HG03520 (cell line): Measurements from ENCODE around the gene CYSTM1.

ENCODE experiments used
- ATAC-seq: cut with Tn5 transposase; IDR thresholded peaks from one replicate; pipeline ENCODE4 v1.9.1; 2021; ENCODE audit warnings: mild to moderate bottlenecking, moderate library complexity; ENCODE audit not compliant: unreplicated experiment

CYSTM1 gene

GRCh38 chr5:140205216-140205615 is 30.2 kb downstream of the CYSTM1 start:
- ATAC-seq = no peak

GRCh38 chr5:140205952-140206351 is 31.0 kb downstream of the CYSTM1 start:
- no peak for ATAC-seq

DNA sequence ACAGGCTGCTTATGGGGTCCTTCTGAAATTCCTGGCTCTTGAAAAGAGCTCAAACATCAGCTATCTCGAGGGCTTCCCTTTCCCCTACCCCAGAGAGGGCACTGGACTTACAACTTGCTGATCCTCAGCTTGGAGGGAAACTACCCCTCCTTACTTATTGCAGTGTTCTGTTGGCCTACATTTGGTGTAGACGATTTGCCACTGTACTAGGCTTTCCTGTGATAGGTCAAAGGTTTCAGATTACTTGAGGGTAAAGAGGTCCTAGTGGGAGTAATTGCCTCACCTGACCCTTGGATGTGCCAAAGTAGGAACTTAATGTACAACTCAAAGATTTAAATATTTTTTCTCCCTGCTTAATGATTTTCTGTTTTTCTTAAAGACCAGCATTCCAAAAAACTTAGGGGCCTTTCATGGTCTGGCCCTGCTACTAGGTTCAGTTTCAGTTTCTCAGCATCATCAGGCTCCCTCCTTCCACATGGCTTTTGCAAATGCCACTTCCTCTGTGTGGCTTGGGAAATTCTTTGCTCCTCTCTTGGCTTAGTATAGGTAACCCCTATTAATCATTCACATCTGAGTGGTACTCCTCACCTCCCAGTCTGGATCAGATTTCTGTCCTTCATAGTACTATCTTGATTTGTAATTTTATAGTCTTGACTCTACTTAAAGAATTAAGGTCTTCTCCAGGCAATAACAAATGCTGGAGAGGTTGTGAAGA is 32.4 kb downstream of the CYSTM1 start:
- no peak for ATAC-seq

- no peak for ATAC-seq
Observed at GRCh38 chr5:140208065-140208464, 33.1 kb downstream of the CYSTM1 start.

DNA sequence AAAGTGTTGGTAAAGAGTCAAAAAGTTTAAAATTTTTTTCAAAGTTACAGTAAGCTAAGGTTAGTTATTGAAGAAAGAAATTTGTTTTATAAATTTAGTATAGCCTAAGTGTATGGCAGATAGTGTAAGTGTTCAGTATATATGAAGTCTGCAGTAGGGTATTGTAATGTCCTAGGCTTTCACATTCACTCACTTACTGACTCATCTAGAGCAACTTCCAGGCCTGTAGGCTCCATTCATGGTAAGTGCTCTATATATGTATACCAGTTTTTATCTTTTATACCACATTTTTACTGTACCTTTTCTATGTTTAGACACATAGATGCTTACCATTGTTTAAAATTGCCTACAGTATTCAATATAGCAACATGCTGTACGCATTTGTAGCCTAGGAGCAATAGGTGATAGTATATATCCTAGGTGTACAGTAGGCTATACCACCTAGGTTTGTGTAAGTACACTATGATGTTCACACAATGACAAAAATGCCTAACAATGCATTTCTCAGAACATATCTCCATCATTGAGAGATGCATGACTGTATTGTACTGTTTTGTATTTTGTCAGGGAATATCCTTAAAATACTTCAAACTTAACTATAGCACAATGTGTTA is 38.5 kb downstream of the CYSTM1 start:
- ATAC-seq = no peak

DNA sequence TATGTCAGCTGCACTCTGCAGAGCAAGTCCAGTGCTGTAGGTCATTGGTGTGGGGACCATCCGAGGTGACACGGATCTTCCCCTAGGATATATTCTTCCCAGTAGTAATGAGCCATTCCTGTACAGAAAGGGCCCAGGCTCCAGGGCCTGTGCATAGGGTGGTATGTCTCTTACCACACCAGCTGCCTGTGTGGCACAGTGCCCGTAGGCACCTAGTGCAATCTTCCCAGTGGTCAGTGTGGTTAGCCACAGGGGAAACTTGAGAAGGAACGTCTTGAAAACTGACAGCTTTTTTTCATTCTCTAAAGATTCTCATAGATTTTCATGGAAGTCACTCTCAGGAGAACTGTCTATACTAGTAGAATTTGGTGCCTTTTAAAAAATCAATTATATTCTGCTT is 39.8 kb downstream of the CYSTM1 start:
- ATAC-seq = no peak

DNA sequence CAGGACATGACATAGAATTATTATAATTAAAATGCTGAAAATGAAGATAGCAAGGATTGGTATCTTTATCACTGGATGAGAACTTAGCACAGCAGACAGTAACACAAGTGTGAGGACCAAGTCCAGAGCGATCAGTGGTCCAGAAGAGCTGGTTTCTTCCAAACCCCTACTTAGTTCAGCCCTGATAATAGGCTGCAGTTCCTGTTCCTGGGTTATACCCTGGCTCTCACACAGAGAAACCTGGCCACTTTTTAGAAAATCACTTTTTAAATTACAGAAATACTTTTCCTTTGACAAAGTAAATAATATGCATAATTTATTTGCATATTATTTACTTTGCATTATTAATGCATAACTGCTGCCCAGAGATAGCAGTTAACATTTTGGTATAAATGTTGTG is 40.3 kb downstream of the CYSTM1 start:
- ATAC-seq = no peak

DNA sequence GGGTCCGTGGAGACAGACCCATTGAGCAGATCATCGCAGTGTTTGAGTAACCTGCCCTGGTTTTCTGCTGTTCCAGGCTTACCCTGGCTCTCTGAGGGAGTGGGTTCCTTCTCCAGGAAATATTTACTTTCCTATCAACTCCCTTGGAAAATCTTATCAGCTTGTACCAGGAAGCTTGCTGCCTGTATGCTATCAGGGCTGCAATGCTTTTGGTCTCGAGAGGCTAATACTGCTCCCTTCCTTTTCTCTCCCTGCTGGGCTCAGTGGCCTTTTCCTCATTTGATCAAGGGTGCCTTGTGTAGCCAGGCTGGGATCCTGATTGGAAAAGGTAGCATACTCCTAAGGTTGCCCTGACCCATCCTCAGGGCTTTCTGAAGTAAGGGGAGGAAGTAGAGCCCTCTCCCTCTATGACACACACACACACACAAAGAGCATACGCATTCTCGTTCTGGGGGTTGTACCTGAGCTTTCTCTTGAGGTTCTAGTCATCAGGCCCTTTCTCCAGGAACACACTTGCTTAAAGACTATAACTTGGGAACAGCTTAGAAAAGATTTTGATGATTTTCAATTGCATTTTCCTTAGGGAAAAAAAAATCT is 41.6 kb downstream of the CYSTM1 start:
- no peak for ATAC-seq

GRCh38 chr5:140217299-140218026 is 42.5 kb downstream of the CYSTM1 start:
- no peak for ATAC-seq

GRCh38 chr5:140219068-140219991 is 44.3 kb downstream of the CYSTM1 start:
- no peak for ATAC-seq

DNA sequence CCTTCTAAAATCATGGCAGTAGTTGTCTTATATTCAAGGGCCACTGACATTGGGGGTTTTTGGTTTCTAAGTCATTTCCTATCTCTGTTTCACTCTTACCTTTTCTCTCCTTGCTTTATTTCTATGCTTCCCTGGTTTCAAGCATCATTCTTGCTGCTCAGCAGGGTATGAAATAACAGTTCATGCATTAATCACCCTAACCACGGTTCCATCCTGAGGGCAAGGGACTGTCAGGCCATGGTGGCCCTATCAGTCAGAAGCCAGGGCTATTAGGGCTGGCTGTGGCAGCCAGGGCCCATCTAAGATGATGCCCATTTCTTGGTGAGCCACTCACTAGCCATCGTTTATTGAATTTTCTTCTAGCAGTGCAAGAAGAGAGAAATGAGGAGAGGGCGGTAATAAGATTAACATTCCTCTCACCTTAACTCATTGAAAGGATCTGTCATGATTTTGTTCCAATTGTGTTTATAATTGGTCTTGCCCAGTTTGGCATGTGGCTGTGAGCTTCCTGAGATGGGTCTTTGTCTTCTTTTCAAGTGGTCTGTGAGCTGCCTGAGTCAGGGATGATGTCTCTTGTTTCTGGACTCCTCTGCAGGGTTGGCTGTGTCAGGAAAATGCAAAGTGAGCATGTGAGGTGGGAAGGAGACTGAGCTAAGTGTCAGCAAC is 45.2 kb downstream of the CYSTM1 start:
- ATAC-seq = no peak

DNA sequence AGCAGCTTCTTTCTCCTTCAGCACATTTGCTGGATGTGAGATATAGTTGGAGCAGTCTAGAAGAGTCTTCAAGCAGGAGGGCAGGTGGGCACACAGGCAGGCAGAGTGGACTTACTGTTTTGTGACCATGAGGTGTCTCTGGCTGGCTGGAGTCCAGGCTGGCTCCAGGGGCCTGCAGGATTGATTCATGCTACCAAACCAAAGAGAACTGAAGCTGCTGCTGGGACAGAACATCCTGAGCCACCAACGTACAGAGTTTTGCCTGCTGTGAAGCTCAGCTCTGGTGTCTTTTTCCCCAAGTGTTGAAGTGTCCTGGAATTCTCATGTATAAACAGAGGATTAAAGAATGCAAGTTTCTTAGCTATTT is 45.7 kb downstream of the CYSTM1 start:
- no peak for ATAC-seq

DNA sequence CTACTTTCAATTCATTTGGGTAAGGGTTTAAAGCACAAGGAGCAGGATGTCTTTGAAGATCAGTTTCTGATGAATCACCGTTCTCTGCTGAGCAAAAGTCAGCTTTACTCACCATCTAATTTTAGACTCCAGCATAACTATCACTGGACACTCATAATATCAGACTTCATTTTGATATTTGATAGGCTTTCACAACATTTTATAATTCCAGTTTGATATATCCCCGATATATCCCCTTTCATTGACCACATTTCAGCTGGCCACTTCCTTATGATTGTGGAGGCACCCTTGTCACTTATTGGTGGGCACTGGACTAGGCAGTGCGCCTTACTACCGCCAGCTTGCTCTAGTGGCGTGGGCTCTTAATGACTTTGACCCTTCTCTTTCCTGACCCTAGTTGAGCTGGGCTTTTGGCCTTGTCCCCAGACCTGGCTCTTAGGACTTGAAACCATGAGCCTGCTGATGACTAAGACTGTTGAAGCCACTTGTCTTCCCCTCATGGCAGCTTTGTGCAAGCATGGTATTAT is 46.8 kb downstream of the CYSTM1 start:
- ATAC-seq = no peak

- no peak for ATAC-seq
Observed at GRCh38 chr5:140222416-140222815, 47.4 kb downstream of the CYSTM1 start.

- ATAC-seq = no peak
Observed at GRCh38 chr5:140223567-140223966, 48.6 kb downstream of the CYSTM1 start.

DNA sequence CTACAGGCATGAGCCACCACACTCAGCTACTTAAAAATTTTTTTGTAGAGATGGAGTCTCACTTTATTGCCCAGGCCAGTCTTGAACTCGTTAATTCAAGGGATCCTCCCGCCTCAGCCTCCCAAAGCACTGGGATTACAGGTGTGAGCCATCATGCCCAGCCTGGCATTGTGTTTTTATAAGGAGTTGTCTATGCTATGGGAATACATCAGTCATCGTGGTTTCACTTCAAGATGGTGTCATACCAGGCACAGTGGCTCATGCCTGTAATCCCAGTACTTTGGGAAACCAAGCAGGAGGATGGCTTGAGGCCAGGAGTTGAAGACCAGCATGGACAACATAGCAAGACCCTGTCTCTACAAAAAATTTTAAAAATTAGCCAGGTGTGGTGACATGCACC is 49.7 kb downstream of the CYSTM1 start:
- no peak for ATAC-seq

DNA sequence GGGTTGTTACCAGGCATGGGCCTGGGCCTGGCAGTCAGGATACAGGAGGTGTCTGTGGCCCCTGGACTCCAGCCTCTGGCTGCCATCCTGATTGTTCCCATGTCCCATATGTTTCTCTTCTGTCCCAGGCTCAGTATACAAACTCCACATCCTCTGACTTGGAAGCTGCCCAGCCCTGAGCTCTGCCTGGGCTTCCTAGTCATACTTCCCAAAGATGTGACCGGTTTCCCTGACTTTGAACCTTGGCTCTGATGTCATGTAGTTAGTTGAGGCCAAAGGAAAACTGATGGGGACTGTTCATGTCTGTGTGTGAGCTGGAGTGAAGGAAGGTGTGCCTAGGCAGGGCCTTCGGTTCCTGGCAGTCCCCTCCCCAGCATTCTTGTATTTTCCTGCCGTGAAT is 50.4 kb downstream of the CYSTM1 start:
- no peak for ATAC-seq

- ATAC-seq = no peak
Observed at GRCh38 chr5:140227046-140227445, 52.1 kb downstream of the CYSTM1 start.

DNA sequence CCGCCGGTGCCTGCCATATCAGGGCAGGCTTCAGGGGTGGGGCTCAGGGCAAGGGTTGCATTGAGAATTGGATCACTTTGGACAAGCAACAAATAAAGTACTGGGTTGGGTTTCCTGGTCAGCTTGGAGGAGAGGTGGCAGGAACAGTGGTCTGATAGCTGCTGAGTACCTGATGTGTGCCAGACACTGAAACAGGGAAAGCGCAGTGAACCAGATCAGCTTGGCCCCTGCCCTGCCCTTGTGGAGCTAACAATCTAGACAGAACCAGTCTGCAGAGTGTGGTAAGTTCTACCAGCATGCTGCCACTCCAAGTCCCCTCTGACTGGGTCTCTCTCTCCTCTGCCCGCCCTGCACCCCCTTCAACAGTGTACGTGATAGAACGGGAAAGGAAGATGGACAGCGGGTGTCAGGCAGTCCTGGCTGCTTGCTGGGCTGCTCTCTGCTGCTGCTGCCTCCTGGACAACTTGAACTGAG is 53.4 kb downstream of the CYSTM1 start:
- ATAC-seq = no peak

DNA sequence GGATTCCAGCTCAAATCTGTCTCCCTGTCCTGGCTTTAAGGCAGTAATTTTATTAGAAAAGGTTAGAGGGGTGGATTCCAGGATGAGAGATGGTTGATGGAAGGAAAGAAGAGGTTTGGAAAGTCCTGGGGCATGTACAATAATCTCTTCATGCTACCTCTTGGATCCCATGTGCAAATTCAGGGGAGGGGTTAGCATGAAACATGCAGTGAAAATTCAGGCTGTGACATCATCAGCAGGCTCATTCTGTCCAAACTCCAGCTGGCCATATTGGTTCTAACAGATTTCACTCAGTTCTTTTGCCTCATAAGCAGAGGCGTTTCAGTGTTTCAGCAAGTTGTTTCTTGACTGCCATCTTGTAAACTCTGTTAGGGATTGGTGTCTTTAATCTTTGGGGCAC is 55.4 kb downstream of the CYSTM1 start:
- ATAC-seq = no peak
